Stimulated activated CD8-positive, alpha-beta memory T cell treated with anti-CD3 and anti-CD28 coated beads, Interleukin-12 subunit alpha, Interleukin-12 subunit beta, amount 100 ng/mL, for 1 hour (primary cell): ENCODE results near the gene RGS21.
"Not testable (repeated sequence)": the region's sequence is repeated elsewhere in the genome, so short reads cannot be mapped to it uniquely, and the experiment has no call there.

Source experiments
- DNase-seq: peaks from one replicate; pipeline ENCODE4 v3.0.0-alpha.2; 2020; ENCODE audit warnings: low read depth

RGS21 gene

GRCh38 chr1:192316942-192317450 is at the start of gene RGS21:
RGS21 (plus strand) TSS chr1:192316992; CDS start chr1:192343037, 26,045 bp downstream.
- no peak for DNase-seq

GRCh38 chr1:192268468-192269052 is 48.2 kb upstream of the RGS21 start:
- no peak for DNase-seq

- no peak for DNase-seq
These were observed 46.4 kb upstream of the RGS21 start for GRCh38 chr1:192270398-192270797.

- no peak for DNase-seq
These were observed 44.1 kb upstream of the RGS21 start for GRCh38 chr1:192272732-192273131.

- DNase-seq, result no peak
These were observed 42.2 kb upstream of the RGS21 start for GRCh38 chr1:192274588-192274987.

- no peak for DNase-seq
These were observed 39.2 kb upstream of the RGS21 start for GRCh38 chr1:192277635-192278034.

GRCh38 chr1:192284927-192285326 is 31.9 kb upstream of the RGS21 start:
- DNase-seq, result no peak

GRCh38 chr1:192303029-192303428 is 13.8 kb upstream of the RGS21 start:
- no peak for DNase-seq

- not testable (repeated sequence) for DNase-seq
These were observed 8.5 kb upstream of the RGS21 start for GRCh38 chr1:192308314-192308713.

- DNase-seq, result no peak
These were observed 5.5 kb upstream of the RGS21 start for GRCh38 chr1:192311281-192311680.

GRCh38 chr1:192327997-192328396 is 11.2 kb downstream of the RGS21 start:
- DNase-seq, result no peak

- no peak for DNase-seq
These were observed 26.1 kb downstream of the RGS21 start for GRCh38 chr1:192342842-192343241.

- DNase-seq, result no peak
These were observed 26.6 kb downstream of the RGS21 start for GRCh38 chr1:192343344-192343743.

GRCh38 chr1:192349314-192349713 is 32.5 kb downstream of the RGS21 start:
- DNase-seq, result no peak

- DNase-seq, result no peak
These were observed 33.6 kb downstream of the RGS21 start for GRCh38 chr1:192350356-192350755.

GRCh38 chr1:192351550-192351949 is 34.8 kb downstream of the RGS21 start:
- DNase-seq, result no peak

GRCh38 chr1:192357924-192358323 is 41.1 kb downstream of the RGS21 start:
- DNase-seq, result no peak

GRCh38 chr1:192358402-192358801 is 41.6 kb downstream of the RGS21 start:
- no peak for DNase-seq

GRCh38 chr1:192358822-192359221 is 42.0 kb downstream of the RGS21 start:
- no peak for DNase-seq

GRCh38 chr1:192363177-192363576 is 46.4 kb downstream of the RGS21 start:
- no peak for DNase-seq

- no peak for DNase-seq
These were observed 50.6 kb downstream of the RGS21 start for GRCh38 chr1:192367436-192367835.

GRCh38 chr1:192375306-192375705 is 58.5 kb downstream of the RGS21 start:
- no peak for DNase-seq

- DNase-seq, result no peak
These were observed 59.6 kb downstream of the RGS21 start for GRCh38 chr1:192376374-192376773.

- DNase-seq, result no peak
These were observed 61.5 kb downstream of the RGS21 start for GRCh38 chr1:192378276-192378675.
